H1 (cell line): ENCODE data around the gene TNP2.

Experiments
- CHD2 ChIP-seq: IDR thresholded peaks from 2 replicates; pipeline ENCODE4 v1.6.1; 2012; ENCODE audit warnings: low read length, improper control_type of control experiment
- CTCF ChIP-seq, 3 experiments: IDR thresholded peaks; 1 replicate in 2 of 3; 2 replicates in 1 of 3; pipeline versions ENCODE4 v1.5.1 to v1.6.1; 2011; ENCODE audit warnings: low read length in 3 of 3, mild to moderate bottlenecking in 3 of 3, inconsistent platforms in 2 of 3, low read depth in 1 of 3, moderate library complexity in 1 of 3; ENCODE audit not compliant: insufficient read depth in 1 of 3; ENCODE audit errors: control extremely low read depth in 1 of 3
- EP300 ChIP-seq, 2 experiments: IDR thresholded peaks; 1 replicate in 1 of 2; 2 replicates in 1 of 2; pipeline ENCODE4 v1.6.1; 2011 to 2012; ENCODE audit warnings: low read depth in 2 of 2, low read length in 2 of 2, mild to moderate bottlenecking in 2 of 2, borderline replicate concordance in 1 of 2, inconsistent platforms in 1 of 2, moderate library complexity in 1 of 2
- MAX ChIP-seq: IDR thresholded peaks from 2 replicates; pipeline ENCODE4 v1.6.1; 2012; ENCODE audit warnings: inconsistent platforms
- NANOG ChIP-seq: IDR thresholded peaks from 2 replicates; pipeline ENCODE4 v1.6.1; 2011; ENCODE audit warnings: low read length, low read depth, mild to moderate bottlenecking, inconsistent platforms; ENCODE audit not compliant: insufficient read depth, poor library complexity, severe bottlenecking
- POLR2A ChIP-seq, 2 experiments: IDR thresholded peaks; 1 replicate in 1 of 2; 2 replicates in 1 of 2; pipeline ENCODE4 v1.6.1; 2011; ENCODE audit warnings: low read depth in 2 of 2, low read length in 2 of 2, mild to moderate bottlenecking in 2 of 2; ENCODE audit errors: control extremely low read depth in 1 of 2
- POLR2AphosphoS5 ChIP-seq: IDR thresholded peaks from 2 replicates; pipeline ENCODE4 v1.6.1; 2011; ENCODE audit warnings: low read depth, low read length
- SIN3A ChIP-seq, 2 experiments: IDR thresholded peaks in 1 of 2; conservative IDR thresholded peaks in 1 of 2; 2 replicates each; pipeline ENCODE4 v1.6.1; 2011 to 2012; ENCODE audit warnings: low read length in 2 of 2, improper control_type of control experiment in 1 of 2, low read depth in 1 of 2, mild to moderate bottlenecking in 1 of 2
- TCF12 ChIP-seq: IDR thresholded peaks from 2 replicates; pipeline ENCODE4 v1.6.1; 2011; ENCODE audit warnings: low read depth, mild to moderate bottlenecking, low read length
- YY1 ChIP-seq: IDR thresholded peaks from 2 replicates; pipeline ENCODE4 v1.6.1; 2011; ENCODE audit warnings: low read depth, mild to moderate bottlenecking, low read length

- TF ChIP-seq POLR2A (IDR thresholded peaks at IDR 0.05; ENCODE audit: control extremely low read depth in 1 of 2, low read depth in 2 of 2, low read length in 2 of 2) (no peak), POLR2AphosphoS5 (no peak), SIN3A (conservative IDR thresholded peaks at IDR 0.05 in 1 of 2, IDR thresholded peaks at IDR 0.05 in 1 of 2; ENCODE audit: low read depth in 1 of 2, low read length in 2 of 2) (no peak), YY1 (no peak), TCF12 (no peak), NANOG (no peak), EP300 (IDR thresholded peaks at IDR 0.05; ENCODE audit: borderline replicate concordance in 1 of 2, low read depth in 2 of 2, low read length in 2 of 2) (no peak), CTCF (IDR thresholded peaks at IDR 0.05; ENCODE audit: control extremely low read depth in 1 of 3, insufficient read depth in 1 of 3, low read depth in 1 of 3, low read length in 3 of 3) (no peak), CHD2 (no peak), MAX (no peak)
Observed at GRCh38 chr16:11278681-11279628, 9.8 kb upstream of the TNP2 start.
